Heart left ventricle (tissue), 16 donors: ENCODE results near the gene FUT4. TPM values are rescaled to one million over a fixed set of nuclear protein-coding genes. Genes with fewer than 3 reads are reported as not detected.

Experiments used
- ATAC-seq, 4 donors: fragments of 200-7000 bp; cut with Tn5 transposase; one replicate each; pipeline ENCODE4 v1.9.1; 2020 to 2022; ENCODE audit warnings: moderate library complexity in 4 of 4, mild to moderate bottlenecking in 3 of 4, moderate number of reproducible peaks in 1 of 4
- DNase-seq, 5 donors: peaks; one replicate each; pipeline ENCODE4 v3.0.0-alpha.2; 2020
- H3K27ac ChIP-seq, 12 donors: fragments of 200-600 bp; sonication (generic) in 4 of 12; one replicate each; pipeline versions ENCODE4 v1.5.0 to v1.8.0; 2016 to 2022; ENCODE audit warnings: mild to moderate bottlenecking in 2 of 12
- H3K27me3 ChIP-seq, 9 donors: fragments of 200-600 bp; sonication (generic) in 2 of 9; one replicate each; pipeline versions ENCODE4 v1.5.1 to v1.8.0; 2016 to 2022; ENCODE audit warnings: mild to moderate bottlenecking in 3 of 9
- H3K36me3 ChIP-seq, 9 donors: fragments of 200-600 bp; sonication (generic) in 2 of 9; one replicate each; pipeline versions ENCODE4 v1.5.0 to v1.8.0; 2018 to 2022; ENCODE audit warnings: mild to moderate bottlenecking in 2 of 9
- H3K4me1 ChIP-seq, 12 donors: fragments of 200-600 bp; sonication (generic) in 4 of 12; one replicate each; pipeline versions ENCODE4 v1.5.0 to v1.8.0; 2016 to 2022; ENCODE audit warnings: mild to moderate bottlenecking in 3 of 12
- H3K4me3 ChIP-seq, 12 donors: fragments of 200-600 bp; sonication (generic) in 4 of 12; one replicate each; pipeline versions ENCODE4 v1.5.0 to v1.8.0; 2017 to 2022; ENCODE audit warnings: mild to moderate bottlenecking in 9 of 12, moderate library complexity in 4 of 12
- H3K9me3 ChIP-seq, 12 donors: fragments of 200-600 bp; sonication (generic) in 4 of 12; one replicate each; pipeline versions ENCODE4 v1.5.0 to v1.8.0; 2016 to 2022; ENCODE audit warnings: mild to moderate bottlenecking in 1 of 12
- CTCF ChIP-seq, 12 donors: fragments of 200-600 bp; sonication (generic) in 4 of 12; IDR thresholded peaks; one replicate each; pipeline versions ENCODE4 v1.5.0 to v1.8.0; 2018 to 2022; ENCODE audit warnings: antibody characterized with exemption in 12 of 12, mild to moderate bottlenecking in 5 of 12
- POLR2A ChIP-seq, 2 donors: fragments of 450-650 bp; IDR thresholded peaks; one replicate each; pipeline ENCODE4 v1.6.1; 2017; ENCODE audit warnings: antibody characterized with exemption in 2 of 2, mild to moderate bottlenecking in 2 of 2, moderate library complexity in 2 of 2
- WGBS, 4 donors: extraction: QIAGEN DNeasy Blood & Tissue Kit in 2 of 4; methylation state at CpG; one replicate each; pipeline versions ENCODE4 v1.1.5 to v1.1.7; 2013 to 2018; 5-methylcytosine and 5-hydroxymethylcytosine counted together
- intact Hi-C, 10 donors: fragments of 100-400 bp; cut with DNase I; formaldehyde crosslinking; loops; one replicate each; pipeline versions ENCODE4 v1.11.1 to v1.14.2; 2022
- polyA plus RNA-seq, 2 donors: library from polyadenylated mRNA; stranded (reverse); fragments of 200-250 nt; gene quantifications; one replicate each; pipeline ENCODE4 v1.2.3, GENCODE V29; 2013
- total RNA-seq, 9 donors: library from RNA; depleted of rRNA in 2 of 9; stranded (reverse); fragments of >200 nt in 2 of 9; fragmentation: NEBNext Ultra II Directional in 3 of 9; extraction: Animal tissue kit (Norgen Biotek cat#: 25700) in 3 of 9; gene quantifications; one replicate each; pipeline versions ENCODE4 v1.1.0 to v1.2.4, GENCODE V29; 2016 to 2023
- donor health status: ischemic (EF 13 %, LVEDD 7.1; RV severe dilation, severe dysfunction).
- donor health status: healthy with polysubstance abuse.
- donor health status: DM: no; HTN: yes; CAD: no.
- donor health status: DM: no; HTN: no; CAD: no.
- donor health status: ischemic (EF 25% LVEDD 6.9; RV normal size, moderate dysfunction).
- donor health status: ischemic (EF 25% LVEDD 5.7; RV mildly dilated, moderate dysfunction).
- donor health status: healthy.
- donor health status: DM: yes; HTN: yes; CAD: no.
- donor health status: ischemic (EF 35%, LVEDD 5.7; RV mildly dilated, moderate dysfunction).
- donor health status: nonischemic (EF 11% LVEDD 7.7; RV severe dilation, severe dysfunction).
- donor health status: DM: yes; HTN: yes; CAD: no.
- donor health status: PGD.
- donor health status: ischemic (EF 29% LVEDD 5.4; RV normal size, mild dysfunction).
- donor health status: nonischemic (EF 23%, LVEDD 6.1; RV moderate dilation, normal function).

The FUT4 gene
- total and polyA plus RNA-seq, 11 donors: 0.46 to 4.7 (median 1.2) TPM

- intact Hi-C loops: loop anchor here in 3 of 10 donors (2.0 to 5.0 kb wide), 3 partner anchors 45 to 85 kb away; no protein-coding TSS in a partner anchor
- Histone ChIP-seq H3K27me3 (peaks cover 0 to 8% (median 0%) of the 10 kb centered on the region in 9 donors), H3K4me1 (peaks cover 0 to 3% (median 0%) of the 10 kb centered on the region in 12 donors), H3K4me3 (no peak overlapping the region), H3K9me3 (no peaks in the 10 kb centered on the region), H3K27ac (no peak overlapping the region), H3K36me3 (no peaks in the 10 kb centered on the region)
- TF ChIP-seq POLR2A (IDR thresholded peaks at IDR 0.05): no peak
- no peak for TF ChIP-seq CTCF (IDR thresholded peaks at IDR 0.05)
- WGBS, 4 donors: 67 to 82% (median 76%) methylated on average over 4 of the region's 4 CpGs
- ATAC-seq: no peak
- DNase-seq: no peak
These were observed 25.4 kb upstream of the FUT4 start for GRCh38 chr11:94518300-94518699.

DNA sequence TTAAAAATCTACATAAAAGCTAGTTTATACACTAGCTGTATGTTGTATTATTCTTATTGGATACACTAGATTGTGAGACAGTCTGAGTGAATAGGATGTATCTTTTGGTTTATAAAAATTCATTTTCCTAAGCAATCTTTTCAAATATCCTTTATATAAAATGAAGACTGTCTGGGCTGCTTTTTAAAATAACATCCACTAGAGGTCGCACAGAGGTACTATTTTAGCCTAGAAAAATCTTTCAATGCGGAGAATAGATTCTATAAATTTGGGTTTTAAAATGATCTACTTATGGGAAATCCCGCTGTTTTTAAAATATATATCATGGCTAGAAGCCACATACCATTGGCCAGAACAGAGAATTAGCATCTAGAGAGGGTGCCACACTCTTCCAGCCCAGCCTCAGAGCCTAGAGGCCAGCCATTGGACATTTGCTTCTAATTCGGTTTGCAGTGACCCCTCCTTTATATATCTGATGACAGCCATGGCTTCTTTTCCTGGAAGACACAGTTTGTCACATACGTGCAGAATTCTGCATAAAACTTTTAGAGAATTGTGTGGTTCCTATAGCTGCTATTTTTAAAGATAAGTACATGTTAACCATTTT, 24.1 kb upstream of the FUT4 start:
- peaks cover 0 to 8% (median 0%) of the 10 kb centered on the region in 9 donors for H3K27me3 ChIP-seq
- H3K4me1 ChIP-seq: peaks cover 0 to 3% (median 0%) of the 10 kb centered on the region in 12 donors
- ATAC-seq: no peak
- H3K9me3 ChIP-seq: no peaks in the 10 kb centered on the region
- H3K4me3 ChIP-seq: peak overlapping the region in 1 of 12 donors; percentile 21
- no peaks in the 10 kb centered on the region for H3K36me3 ChIP-seq
- no peak overlapping the region for H3K27ac ChIP-seq
- TF ChIP-seq CTCF (IDR thresholded peaks at IDR 0.05) (peak; percentile 50 to 75 (median 67)), POLR2A (IDR thresholded peaks at IDR 0.05) (no peak)
- intact Hi-C loops: loop anchor here in 9 of 10 donors (1.0 to 5.0 kb wide), 7 partner anchors 38 to 83 kb away; no protein-coding TSS in a partner anchor
- 11 to 15% (median 13%) methylated on average over 5 of the region's 5 CpGs for WGBS, 4 donors
- DNase-seq: no peak

DNA sequence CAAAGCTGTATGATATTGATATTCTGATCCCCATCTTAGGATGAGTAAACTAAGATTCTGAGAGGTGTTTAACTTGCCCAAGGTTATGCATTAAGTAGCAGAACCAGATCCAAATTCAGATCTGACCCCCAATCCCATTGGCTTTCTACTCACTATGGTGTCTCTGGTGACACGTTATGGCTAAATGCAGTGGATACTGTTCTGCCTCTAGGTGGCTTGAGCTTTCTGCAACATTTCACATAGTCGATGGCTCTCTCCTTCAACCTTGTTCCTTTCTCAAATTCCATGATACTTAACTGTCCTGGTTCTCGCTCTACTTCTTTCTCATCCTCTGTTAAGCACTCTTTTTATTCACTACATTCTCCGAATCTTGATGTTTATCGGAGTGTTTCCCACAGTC, 22.0 kb upstream of the FUT4 start:
- no peak for DNase-seq
- intact Hi-C loops: loop anchor here in 8 of 10 donors (2.0 to 5.0 kb wide), 6 partner anchors 36 to 81 kb away; no protein-coding TSS in a partner anchor
- Histone ChIP-seq H3K36me3 (no peaks in the 10 kb centered on the region), H3K4me1 (peaks cover 0 to 16% (median 0%) of the 10 kb centered on the region in 12 donors), H3K9me3 (no peaks in the 10 kb centered on the region), H3K4me3 (no peak overlapping the region), H3K27ac (no peak overlapping the region), H3K27me3 (peaks cover 0 to 5% (median 0%) of the 10 kb centered on the region in 9 donors)
- WGBS, 4 donors: 54 to 68% (median 63%) methylated on average over 5 of the region's 5 CpGs
- peak in 1 of 4 donors; percentile 46 for ATAC-seq
- no peak for TF ChIP-seq POLR2A (IDR thresholded peaks at IDR 0.05)
- peak in 5 of 12 donors; percentile 21 to 43 (median 34) for TF ChIP-seq CTCF (IDR thresholded peaks at IDR 0.05)

DNA sequence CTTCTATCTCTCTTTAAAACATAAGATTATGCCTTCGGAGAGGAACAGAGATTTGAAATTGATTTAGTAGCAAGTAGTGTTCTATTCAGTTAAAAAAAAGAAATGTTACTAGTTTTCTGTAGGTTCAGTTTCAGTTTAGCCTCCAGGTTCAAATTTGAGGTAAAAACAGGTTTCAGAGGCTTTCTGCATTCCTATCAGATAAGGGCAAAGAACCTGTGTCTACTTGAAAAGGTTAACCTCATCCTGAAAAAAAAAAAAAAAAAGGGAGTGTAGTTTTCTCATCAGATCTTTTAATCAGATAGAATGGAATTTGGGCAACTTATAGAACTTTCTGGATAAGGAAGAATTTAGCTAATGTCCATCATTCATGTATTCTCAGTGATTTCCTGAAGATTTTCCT, 19.4 kb upstream of the FUT4 start:
- ATAC-seq: no peak
- peaks cover 0 to 21% (median 0%) of the 10 kb centered on the region in 12 donors for H3K4me1 ChIP-seq
- peaks cover 0 to 5% (median 0%) of the 10 kb centered on the region in 9 donors for H3K27me3 ChIP-seq
- H3K9me3 ChIP-seq: no peaks in the 10 kb centered on the region
- DNase-seq: no peak
- H3K36me3 ChIP-seq: no peaks in the 10 kb centered on the region
- no peak overlapping the region for H3K27ac ChIP-seq
- TF ChIP-seq CTCF (IDR thresholded peaks at IDR 0.05) (no peak), POLR2A (IDR thresholded peaks at IDR 0.05) (no peak)
- 81 to 92% (median 88%) methylated on average over 1 of the region's 1 CpG for WGBS, 4 donors
- no peak overlapping the region for H3K4me3 ChIP-seq
- intact Hi-C loops: loop anchor here in 5 of 10 donors (5.0 kb wide), 3 partner anchors 33 to 78 kb away; no protein-coding TSS in a partner anchor
